SKM-1 treated with dmso at 0.1 percent for 144 hours (cell line): ENCODE results near the gene BICRA.
"Not testable (repeated sequence)": the region's sequence is repeated elsewhere in the genome, so short reads cannot be mapped to it uniquely, and the experiment has no call there.

Experiments used
- DNase-seq: peaks from one replicate; lab custom pipeline; 2025; ENCODE audit not compliant: unreplicated experiment; lab: John Stamatoyannopoulos, UW

The BICRA gene

GRCh38 chr19:47608969-47609905, at the start of gene BICRA:
Gene BICRA, plus strand, starts transcription at chr19:47609134. Its CDS starts 64,441 bp downstream, at chr19:47673575.
- DNase-seq = no peak

GRCh38 chr19:47560999-47561398, 47.9 kb upstream of the BICRA start:
- no peak for DNase-seq

GRCh38 chr19:47561440-47562057, 47.4 kb upstream of the BICRA start:
- no peak for DNase-seq

- DNase-seq = no peak
These were observed 44.9 kb upstream of the BICRA start for GRCh38 chr19:47564081-47564480.

- DNase-seq = no peak
These were observed 39.6 kb upstream of the BICRA start for GRCh38 chr19:47569331-47569730.

GRCh38 chr19:47572635-47573034, 36.3 kb upstream of the BICRA start:
- no peak for DNase-seq

GRCh38 chr19:47573071-47574026, 35.6 kb upstream of the BICRA start, which contains the start of gene ZNF541:
Gene ZNF541, minus strand, starts transcription at chr19:47573148. Its CDS starts 17,292 bp downstream, at chr19:47555856.
- no peak for DNase-seq

- DNase-seq = no peak
These were observed 28.5 kb upstream of the BICRA start for GRCh38 chr19:47580397-47580796.

- no peak for DNase-seq
These were observed 27.2 kb upstream of the BICRA start for GRCh38 chr19:47581605-47582319.

GRCh38 chr19:47582320-47582909, 26.5 kb upstream of the BICRA start:
- no peak for DNase-seq

- not testable (repeated sequence) for DNase-seq
These were observed 25.8 kb upstream of the BICRA start for GRCh38 chr19:47583161-47583560.

GRCh38 chr19:47587295-47587694, 21.6 kb upstream of the BICRA start:
- DNase-seq = no peak

- no peak for DNase-seq
These were observed 19.1 kb upstream of the BICRA start for GRCh38 chr19:47589824-47590223.

- no peak for DNase-seq
These were observed 15.1 kb upstream of the BICRA start for GRCh38 chr19:47593860-47594259.

GRCh38 chr19:47595944-47596343, 13.0 kb upstream of the BICRA start:
- DNase-seq = peak; percentile 69

- no peak for DNase-seq
These were observed 10.3 kb upstream of the BICRA start for GRCh38 chr19:47598407-47599349.

GRCh38 chr19:47599671-47600245, 9.2 kb upstream of the BICRA start:
- not testable (repeated sequence) for DNase-seq
